Epithelial cell of proximal tubule (primary cell): ENCODE measurements around the gene ARL6IP5. TPM values are rescaled to one million over a fixed set of nuclear protein-coding genes. Genes with fewer than 3 reads are reported as not detected.

ENCODE experiments used
- DNase-seq: peaks from one replicate; pipeline ENCODE4 v3.0.0-alpha.2; 2011; ENCODE audit warnings: low read depth
- H3K4me3 ChIP-seq: 2 replicates; pipeline ENCODE4 v1.5.1; 2011; ENCODE audit warnings: low read depth, mild to moderate bottlenecking, low read length
- CTCF ChIP-seq: conservative IDR thresholded peaks from 2 replicates; pipeline ENCODE4 v1.5.1; 2012; ENCODE audit warnings: low read depth, mild to moderate bottlenecking, low read length
- total RNA-seq: library from RNA; depleted of rRNA; stranded (reverse); fragments of >200 nt; gene quantifications from 2 replicates; pipeline ENCODE4 v1.2.3, GENCODE V29; 2015

The ARL6IP5 gene
- total RNA-seq, 1 donor from 2014 or later: 114 TPM

- no peak for TF ChIP-seq CTCF
- no peak for DNase-seq
- no peak overlapping the region for H3K4me3 ChIP-seq
Measured at GRCh38 chr3:69115731-69116130, 31.0 kb downstream of the ARL6IP5 start.

GRCh38 chr3:69116162-69116561 lies 31.4 kb downstream of the ARL6IP5 start:
- no peak for TF ChIP-seq CTCF
- H3K4me3 ChIP-seq: no peak overlapping the region
- no peak for DNase-seq

GRCh38 chr3:69116897-69117296 lies 32.2 kb downstream of the ARL6IP5 start:
- TF ChIP-seq CTCF: no peak
- no peak overlapping the region for H3K4me3 ChIP-seq
- DNase-seq: no peak

GRCh38 chr3:69118555-69118954 lies 33.8 kb downstream of the ARL6IP5 start:
- no peak overlapping the region for H3K4me3 ChIP-seq
- no peak for TF ChIP-seq CTCF
- no peak for DNase-seq

GRCh38 chr3:69119138-69119537 lies 34.4 kb downstream of the ARL6IP5 start:
- no peak for TF ChIP-seq CTCF
- H3K4me3 ChIP-seq: no peak overlapping the region
- no peak for DNase-seq

- TF ChIP-seq CTCF: no peak
- H3K4me3 ChIP-seq: no peak overlapping the region
- no peak for DNase-seq
Measured at GRCh38 chr3:69119681-69120080, 34.9 kb downstream of the ARL6IP5 start.

- DNase-seq: peak; percentile 47
- peak; percentile 98 for TF ChIP-seq CTCF
- no peak overlapping the region for H3K4me3 ChIP-seq
Measured at GRCh38 chr3:69120879-69121464, 36.2 kb downstream of the ARL6IP5 start.
